ENCODE measurements around the gene BCAS3. TPM values are rescaled to one million over a fixed set of nuclear protein-coding genes. Genes with fewer than 3 reads are reported as not detected.
"Not testable (repeated sequence)": the region's sequence is repeated elsewhere in the genome, so short reads cannot be mapped to it uniquely, and the experiment has no call there.

The BCAS3 gene
- total RNA-seq, 1 donor from 2014 or later = 9.5 TPM

GRCh38 chr17:61426482-61427304 lies 749.0 kb downstream of the BCAS3 start:
- no peak for DNase-seq
- no peak overlapping the region for H3K4me3 Mint-ChIP-seq
- no peaks in the 10 kb centered on the region for H3K4me1 Mint-ChIP-seq
- H3K36me3 Mint-ChIP-seq (ENCODE audit: low read depth) = no peaks in the 10 kb centered on the region
- intact Hi-C loops (cut with micrococcal nuclease) = no loop called here
- peaks cover 3% of the 10 kb centered on the region for H3K9me3 Mint-ChIP-seq
- no peak overlapping the region for H3K27ac Mint-ChIP-seq
- H3K27me3 Mint-ChIP-seq = peaks cover 34% of the 10 kb centered on the region

DNA sequence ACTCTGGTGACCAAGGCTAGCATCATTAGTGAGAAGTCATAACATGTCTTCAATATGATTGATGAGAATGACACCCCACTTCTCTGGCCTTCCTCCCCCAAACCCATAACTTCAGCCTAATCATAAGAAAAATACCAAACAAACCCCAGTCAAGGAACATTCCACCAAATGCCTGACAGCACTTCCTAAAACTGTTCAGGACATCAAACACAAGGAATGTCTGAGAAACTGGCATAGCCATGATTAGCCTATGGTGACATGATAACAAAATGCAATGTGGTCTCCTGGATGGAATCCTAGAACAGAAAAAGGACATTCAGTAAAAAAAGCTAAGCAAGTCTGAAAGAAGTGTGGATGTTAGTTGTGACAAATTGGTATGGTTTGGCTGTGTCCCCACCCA lies 749.9 kb downstream of the BCAS3 start:
- Mint-ChIP-seq H3K4me3 (no peak overlapping the region), H3K4me1 (no peaks in the 10 kb centered on the region), H3K27ac (no peak overlapping the region), H3K36me3 (ENCODE audit: low read depth) (no peaks in the 10 kb centered on the region), H3K27me3 (peaks cover 26% of the 10 kb centered on the region), H3K9me3 (peaks cover 3% of the 10 kb centered on the region)
- no peak for DNase-seq
- intact Hi-C loops (cut with micrococcal nuclease) = no loop called here

DNA sequence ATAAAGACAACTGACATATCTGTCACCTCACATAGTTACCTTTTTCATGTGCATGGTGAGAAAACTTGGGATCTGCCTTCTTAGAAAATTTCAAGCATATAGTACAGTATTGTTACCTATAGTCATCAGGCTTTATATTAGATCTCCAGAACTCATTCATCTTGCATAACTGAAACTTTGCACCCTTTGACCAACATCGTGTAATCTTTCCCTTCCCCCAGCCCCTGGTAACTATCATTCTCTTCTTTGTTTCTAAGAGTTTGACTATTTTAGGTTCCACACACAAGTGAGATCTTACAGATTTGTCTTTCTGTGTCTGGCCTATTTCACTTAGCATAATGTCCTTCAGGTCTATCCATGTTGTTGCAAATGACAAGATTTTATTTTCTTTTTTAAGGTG lies 751.6 kb downstream of the BCAS3 start:
- DNase-seq = no peak
- Mint-ChIP-seq H3K4me1 (no peaks in the 10 kb centered on the region), H3K4me3 (no peak overlapping the region), H3K27ac (no peak overlapping the region), H3K9me3 (peaks cover 3% of the 10 kb centered on the region), H3K27me3 (peaks cover 28% of the 10 kb centered on the region), H3K36me3 (ENCODE audit: low read depth) (no peaks in the 10 kb centered on the region)
- intact Hi-C loops (cut with micrococcal nuclease) = no loop called here

DNA sequence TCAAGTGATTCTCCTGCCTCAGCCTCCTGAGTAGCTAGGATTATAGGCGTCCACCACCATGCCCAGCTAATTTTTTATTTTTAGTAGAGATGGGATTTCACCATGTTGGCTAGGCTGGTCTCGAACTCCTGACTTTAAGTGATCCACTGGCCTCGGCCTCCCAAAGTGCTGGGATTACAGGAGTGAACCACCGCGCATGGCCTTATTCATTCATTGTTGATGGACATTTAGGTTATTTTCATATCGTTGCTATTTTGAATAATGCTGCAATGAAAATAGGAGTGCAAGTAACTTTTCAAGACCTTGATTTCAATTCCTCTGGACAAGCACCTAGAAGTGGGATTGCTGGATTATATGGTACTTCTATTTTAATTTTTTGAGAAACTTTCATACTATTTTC lies 752.2 kb downstream of the BCAS3 start:
- H3K27ac Mint-ChIP-seq; H3K9me3 Mint-ChIP-seq; H3K4me1 Mint-ChIP-seq; H3K4me3 Mint-ChIP-seq; DNase-seq; intact Hi-C loops (cut with micrococcal nuclease); H3K36me3 Mint-ChIP-seq (ENCODE audit: low read depth): not testable (repeated sequence)
- H3K27me3 Mint-ChIP-seq = peaks cover 33% of the 10 kb centered on the region

GRCh38 chr17:61431594-61432311 lies 754.1 kb downstream of the BCAS3 start:
- no peaks in the 10 kb centered on the region for H3K36me3 Mint-ChIP-seq (ENCODE audit: low read depth)

DNA sequence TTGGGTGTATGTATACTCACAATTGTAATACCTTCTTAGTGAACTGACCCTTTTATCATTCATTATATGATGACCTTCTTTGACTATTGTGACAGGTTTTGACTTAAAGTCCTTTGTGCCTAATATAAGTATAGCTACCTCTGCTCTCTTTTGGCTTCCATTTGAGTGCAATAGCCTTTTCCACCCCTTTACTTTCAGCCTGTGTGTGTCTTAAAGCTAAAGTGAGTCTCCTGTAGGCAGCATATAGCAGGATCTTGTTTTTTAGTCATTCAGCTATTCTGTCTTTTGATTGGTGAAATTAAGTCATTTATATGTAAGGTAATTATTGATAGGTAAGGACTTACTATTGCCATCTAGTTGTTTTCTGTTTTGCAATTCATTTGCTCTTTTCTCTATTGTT lies 758.6 kb downstream of the BCAS3 start:
- intact Hi-C loops (cut with micrococcal nuclease) = no loop called here
- Mint-ChIP-seq H3K9me3 (peaks cover 12% of the 10 kb centered on the region), H3K4me1 (no peaks in the 10 kb centered on the region), H3K27me3 (peaks cover 47% of the 10 kb centered on the region), H3K36me3 (ENCODE audit: low read depth) (no peaks in the 10 kb centered on the region), H3K27ac (no peak overlapping the region), H3K4me3 (no peak overlapping the region)
- DNase-seq = no peak

More at GRCh38 chr17:61431594-61432311, 754.1 kb downstream of the BCAS3 start:
- Mint-ChIP-seq H3K4me3 (no peak overlapping the region), H3K27me3 (peaks cover 39% of the 10 kb centered on the region), H3K4me1 (no peaks in the 10 kb centered on the region), H3K27ac (no peak overlapping the region), H3K9me3 (peaks cover 3% of the 10 kb centered on the region)
- intact Hi-C loops (cut with micrococcal nuclease) = no loop called here
- no peak for DNase-seq

DNA sequence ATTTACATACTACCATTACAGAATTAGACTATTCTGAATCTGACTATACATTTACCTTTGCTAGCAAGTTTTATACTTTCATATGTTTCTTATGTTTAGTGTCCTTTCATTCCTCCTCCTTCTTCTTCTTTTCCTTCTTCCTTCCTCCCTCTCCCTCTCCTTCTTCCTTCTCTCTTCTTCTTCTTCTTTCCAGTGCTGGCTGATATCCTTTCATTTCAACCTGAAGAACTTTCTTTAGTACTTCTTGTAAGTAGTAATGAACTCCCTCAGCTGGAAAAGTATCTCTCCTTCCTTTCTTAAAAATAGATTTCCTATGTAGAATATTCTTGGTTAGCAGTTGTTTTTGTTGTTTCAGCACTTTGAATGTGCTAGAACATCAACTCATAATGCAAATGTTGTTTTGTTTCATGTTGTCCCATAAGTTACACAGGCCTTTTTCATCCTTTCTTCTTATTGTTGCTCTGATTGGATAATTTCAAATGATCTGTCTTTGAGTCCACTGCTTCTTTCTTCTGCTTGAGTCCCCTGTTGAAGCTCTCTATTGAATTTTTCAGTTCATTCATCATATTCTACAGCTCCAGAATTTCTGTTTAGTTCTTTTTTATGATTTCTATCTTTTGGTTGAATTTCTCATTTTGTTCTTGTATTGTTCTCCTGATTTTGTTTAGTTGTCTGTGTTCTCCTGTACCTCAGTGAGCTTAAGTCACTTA lies 759.5 kb downstream of the BCAS3 start:
- intact Hi-C loops (cut with micrococcal nuclease) = no loop called here
- peaks cover 12% of the 10 kb centered on the region for H3K9me3 Mint-ChIP-seq
- no peak overlapping the region for H3K27ac Mint-ChIP-seq
- H3K4me1 Mint-ChIP-seq = no peaks in the 10 kb centered on the region
- H3K36me3 Mint-ChIP-seq (ENCODE audit: low read depth) = no peaks in the 10 kb centered on the region
- no peak for DNase-seq
- peaks cover 49% of the 10 kb centered on the region for H3K27me3 Mint-ChIP-seq
- H3K4me3 Mint-ChIP-seq = no peak overlapping the region

DNA sequence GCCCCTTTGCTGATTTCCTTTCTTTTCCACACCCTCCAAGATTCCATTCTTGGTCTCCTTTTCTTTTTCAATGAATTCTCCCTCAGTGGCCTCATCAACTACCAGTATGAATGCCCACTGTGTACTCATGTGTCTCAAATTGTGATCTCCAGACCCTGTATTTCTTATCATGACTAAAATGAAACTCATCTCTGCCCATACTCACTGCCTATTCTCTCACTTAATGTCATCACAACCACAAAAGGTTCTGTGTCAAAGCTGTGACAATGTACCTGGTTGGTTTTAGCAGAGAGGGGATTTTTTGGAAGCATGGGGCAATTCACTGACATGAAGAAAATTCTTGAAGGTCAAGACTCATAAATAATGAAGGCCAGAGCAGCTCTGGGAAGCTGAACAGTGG lies 763.0 kb downstream of the BCAS3 start:
- H3K27me3 Mint-ChIP-seq = peaks cover 40% of the 10 kb centered on the region
- peaks cover 12% of the 10 kb centered on the region for H3K9me3 Mint-ChIP-seq
- no peaks in the 10 kb centered on the region for H3K4me1 Mint-ChIP-seq
- H3K4me3 Mint-ChIP-seq = no peak overlapping the region
- no peaks in the 10 kb centered on the region for H3K36me3 Mint-ChIP-seq (ENCODE audit: low read depth)
- no peak for DNase-seq
- no peak overlapping the region for H3K27ac Mint-ChIP-seq
- intact Hi-C loops (cut with micrococcal nuclease) = no loop called here

DNA sequence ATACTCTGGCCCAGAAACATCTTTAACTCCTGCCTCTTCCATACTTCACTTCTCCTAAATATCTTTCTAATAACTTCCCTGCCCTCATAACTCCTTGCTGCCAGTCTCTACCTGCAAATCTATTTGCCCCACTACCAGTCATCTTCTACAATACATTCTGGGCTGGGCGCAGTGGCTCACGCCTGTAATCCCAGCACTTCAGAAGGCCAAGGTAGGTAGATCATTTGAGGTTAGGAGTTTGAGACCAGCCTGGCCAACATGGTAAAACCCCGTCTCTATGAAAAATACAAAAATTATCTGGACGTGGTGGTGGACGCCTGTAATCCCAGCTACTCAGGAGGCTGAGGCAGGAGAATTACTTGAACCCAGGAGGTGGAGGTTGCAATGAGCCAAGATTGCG lies 763.9 kb downstream of the BCAS3 start:
- H3K4me1 Mint-ChIP-seq; H3K36me3 Mint-ChIP-seq (ENCODE audit: low read depth); intact Hi-C loops (cut with micrococcal nuclease); DNase-seq; H3K27ac Mint-ChIP-seq; H3K4me3 Mint-ChIP-seq: not testable (repeated sequence)
- H3K27me3 Mint-ChIP-seq = peaks cover 39% of the 10 kb centered on the region
- peaks cover 12% of the 10 kb centered on the region for H3K9me3 Mint-ChIP-seq

- Mint-ChIP-seq H3K27me3 (peaks cover 42% of the 10 kb centered on the region), H3K4me3 (no peak overlapping the region), H3K36me3 (ENCODE audit: low read depth) (no peaks in the 10 kb centered on the region), H3K9me3 (peaks cover 8% of the 10 kb centered on the region), H3K4me1 (no peaks in the 10 kb centered on the region), H3K27ac (no peak overlapping the region)
- intact Hi-C loops (cut with micrococcal nuclease) = no loop called here
- no peak for DNase-seq
Measured at GRCh38 chr17:61442136-61442775, 764.6 kb downstream of the BCAS3 start.

Other genes with a start within 250 kb of the BCAS3 start
- gene APPBP2, start 151.6 kb upstream of the BCAS3 start, total RNA-seq = 21.4 and 25.1 TPM in 2 replicates
- 17.1 and 17.9 TPM in 2 replicates for gene PPM1D, start 77.7 kb upstream of the BCAS3 start, total RNA-seq